ENCODE results near the gene SERPINA1.

DNA sequence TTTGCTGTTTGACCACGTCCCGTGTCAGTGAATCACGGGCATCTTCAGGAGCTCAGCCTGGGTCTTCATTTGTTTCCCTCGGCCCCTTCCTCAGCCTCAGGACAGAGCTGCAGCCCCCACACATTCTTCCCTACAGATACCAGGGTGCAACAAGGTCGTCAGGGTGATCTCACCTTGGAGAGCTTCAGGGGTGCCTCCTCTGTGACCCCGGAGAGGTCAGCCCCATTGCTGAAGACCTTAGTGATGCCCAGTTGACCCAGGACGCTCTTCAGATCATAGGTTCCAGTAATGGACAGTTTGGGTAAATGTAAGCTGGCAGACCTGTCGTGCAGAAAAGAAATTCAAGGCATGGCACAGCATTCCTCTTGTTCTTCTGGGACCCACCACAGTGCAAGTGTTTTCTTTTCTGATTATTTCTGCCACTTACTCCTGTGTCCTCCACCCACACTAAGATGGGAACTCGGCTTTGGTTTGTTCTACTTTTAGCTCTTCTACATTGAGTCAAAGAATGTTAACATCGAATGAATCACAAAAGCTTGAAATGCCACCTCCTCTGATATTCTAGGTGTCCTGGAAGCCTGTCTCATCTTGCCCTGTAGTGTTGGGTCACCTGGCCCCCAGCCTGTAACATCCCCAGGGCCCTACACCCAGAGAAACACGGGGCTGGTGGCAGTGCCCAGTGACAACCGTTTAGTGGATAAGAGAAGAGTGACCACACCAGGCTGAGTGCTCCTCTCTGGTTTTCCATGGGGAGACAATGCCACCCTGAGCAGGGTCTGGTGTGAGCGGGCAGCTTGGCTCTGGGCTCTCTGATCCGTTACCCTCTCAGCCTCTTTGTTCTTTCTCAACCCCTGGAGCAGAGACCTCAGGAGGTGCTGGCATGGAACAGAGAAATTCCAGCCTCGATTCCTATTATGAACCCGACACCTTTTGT lies 8.8 kb downstream of the SERPINA1 start:
- TF ChIP-seq BHLHE40 (IDR thresholded peaks at IDR 0.05; ENCODE audit: borderline replicate concordance) (no peak), SUZ12 (IDR thresholded peaks at IDR 0.05) (no peak), NFRKB (IDR thresholded peaks at IDR 0.05) (no peak), LEF1 (IDR thresholded peaks at IDR 0.05; ENCODE audit: borderline replicate concordance) (no peak), ZNF384 (IDR thresholded peaks at IDR 0.05) (no peak), SP1 (IDR thresholded peaks at IDR 0.05) (no peak), HDGF (IDR thresholded peaks at IDR 0.05; ENCODE audit: borderline replicate concordance) (no peak), FOXM1 (IDR thresholded peaks at IDR 0.05; ENCODE audit: borderline replicate concordance) (no peak)

Data from HEK293T (cell line).